AG08395 (cell line): ENCODE data around the gene HMGXB3.
A peak's percentile ranks its signal among the peaks of the same experiment; 100 is the strongest.
"Not testable (repeated sequence)": the region's sequence is repeated elsewhere in the genome, so short reads cannot be mapped to it uniquely, and the experiment has no call there.

Experiments used
- DNase-seq: peaks from one replicate; pipeline ENCODE4 v3.0.0; 2012; ENCODE audit warnings: mixed read lengths, low spot score

The HMGXB3 gene

DNA sequence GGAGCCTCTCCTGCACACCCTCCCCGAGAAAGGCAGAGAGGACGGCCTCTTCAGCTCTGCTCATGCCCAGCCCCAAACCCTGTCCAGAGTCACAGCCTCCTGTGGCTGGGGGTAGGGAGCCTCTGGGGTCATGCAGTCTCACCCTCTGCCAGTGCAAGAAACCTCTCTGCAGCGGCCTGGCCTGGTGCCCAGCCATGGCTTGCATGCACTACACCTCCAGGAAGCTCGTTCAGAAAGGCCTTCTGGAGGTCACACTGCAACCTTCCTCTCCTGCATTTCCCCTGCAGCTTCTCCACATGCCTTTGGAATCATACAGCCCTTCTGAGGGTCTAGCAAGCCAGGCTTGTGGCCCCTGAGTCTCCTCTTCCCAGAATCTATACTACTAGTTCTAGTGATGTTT lies 67.9 kb downstream of the HMGXB3 start:
- DNase-seq: no peak

- no peak for DNase-seq
Observed at GRCh38 chr5:150068961-150069645, 68.6 kb downstream of the HMGXB3 start.

- DNase-seq: no peak
Observed at GRCh38 chr5:150069672-150070627, 69.4 kb downstream of the HMGXB3 start.

GRCh38 chr5:150070821-150071220 lies 70.3 kb downstream of the HMGXB3 start:
- no peak for DNase-seq

DNA sequence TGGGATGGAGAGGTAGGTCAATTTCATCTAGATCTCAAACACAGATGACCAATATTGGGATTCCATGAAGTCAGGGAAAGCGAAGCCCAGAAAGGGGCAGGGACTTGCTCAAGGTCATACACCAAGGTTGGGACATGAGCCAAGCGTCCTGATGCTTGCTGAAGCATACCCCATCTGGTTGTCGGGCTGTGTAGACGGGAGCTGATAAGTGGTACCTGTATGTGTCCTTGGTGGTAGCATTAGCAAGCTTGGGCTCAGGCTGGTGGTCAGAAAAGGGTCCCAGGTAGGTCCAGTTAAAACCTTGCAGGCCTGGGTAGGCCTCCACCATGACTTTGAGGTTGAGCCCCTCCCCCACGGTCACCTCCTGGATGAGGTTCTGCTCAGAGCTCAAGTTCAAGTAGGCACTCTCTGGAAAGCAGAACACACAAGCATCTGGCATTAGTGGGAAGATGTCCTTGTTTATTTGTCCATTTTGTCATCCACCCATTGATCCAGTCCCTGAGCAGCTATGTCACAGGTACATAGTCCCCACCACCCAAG lies 72.6 kb downstream of the HMGXB3 start:
- DNase-seq: no peak

DNA sequence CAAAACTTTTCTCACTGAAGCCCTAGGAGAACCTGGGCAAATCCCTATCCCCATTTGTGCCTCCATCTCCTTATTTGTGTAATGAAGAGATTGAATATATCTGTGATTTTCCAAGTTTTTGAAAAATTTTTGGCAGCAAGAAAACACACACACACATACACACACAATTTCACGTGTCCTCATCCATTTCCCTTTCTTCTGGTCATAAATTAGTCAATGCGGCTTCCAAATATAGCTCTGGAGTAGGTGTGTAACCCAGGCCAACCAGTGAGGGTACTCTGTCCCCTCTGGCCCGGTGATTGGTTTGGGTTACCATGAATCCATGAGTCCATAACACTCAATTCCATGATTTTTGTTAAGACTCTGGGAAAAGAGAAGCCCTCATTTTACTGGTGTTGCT lies 73.1 kb downstream of the HMGXB3 start:
- no peak for DNase-seq

DNA sequence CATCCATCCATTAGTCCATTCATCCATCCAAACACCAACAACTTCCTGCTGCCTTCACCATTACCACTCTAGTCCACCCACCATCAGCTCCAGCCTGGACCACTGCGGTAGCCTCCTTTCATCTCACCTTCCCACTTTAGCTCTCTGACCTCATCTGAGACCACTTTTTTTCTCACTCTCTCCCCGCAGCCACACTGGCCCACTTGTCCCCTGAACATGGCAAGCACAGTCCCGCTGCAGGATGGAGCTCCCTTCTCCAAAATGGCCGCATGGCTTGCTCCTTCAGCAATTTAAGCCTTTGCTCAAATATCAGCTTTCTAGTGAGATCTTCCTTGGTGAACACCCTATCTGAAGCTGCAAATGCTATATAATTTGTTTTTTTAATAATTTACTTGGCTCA lies 74.7 kb downstream of the HMGXB3 start:
- DNase-seq: no peak

DNA sequence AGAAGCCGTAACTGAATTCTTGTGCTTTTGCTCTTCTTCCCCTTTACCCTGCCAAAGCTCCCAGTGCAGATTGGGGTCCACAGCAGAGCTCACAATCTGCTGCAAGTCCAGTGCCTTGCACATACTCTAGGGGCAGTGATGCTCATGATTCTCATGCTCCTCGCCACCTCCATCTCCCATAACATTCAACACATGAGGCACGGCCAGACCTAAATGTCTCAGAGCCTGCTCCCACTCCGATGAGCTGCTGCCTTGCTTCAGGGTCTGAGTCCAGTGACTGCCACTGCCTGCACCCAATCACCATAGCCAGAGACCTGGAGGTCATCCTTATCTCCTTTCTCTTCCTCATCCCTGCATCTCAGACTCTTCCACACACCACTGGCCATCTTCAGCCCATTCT lies 75.3 kb downstream of the HMGXB3 start:
- DNase-seq: no peak

- DNase-seq: no peak
Observed at GRCh38 chr5:150077060-150077459, 76.5 kb downstream of the HMGXB3 start.

- DNase-seq: no peak
Observed at GRCh38 chr5:150077996-150078801, 77.7 kb downstream of the HMGXB3 start.

- DNase-seq: peak; percentile 25
Observed at GRCh38 chr5:150078802-150079689, 78.5 kb downstream of the HMGXB3 start.

DNA sequence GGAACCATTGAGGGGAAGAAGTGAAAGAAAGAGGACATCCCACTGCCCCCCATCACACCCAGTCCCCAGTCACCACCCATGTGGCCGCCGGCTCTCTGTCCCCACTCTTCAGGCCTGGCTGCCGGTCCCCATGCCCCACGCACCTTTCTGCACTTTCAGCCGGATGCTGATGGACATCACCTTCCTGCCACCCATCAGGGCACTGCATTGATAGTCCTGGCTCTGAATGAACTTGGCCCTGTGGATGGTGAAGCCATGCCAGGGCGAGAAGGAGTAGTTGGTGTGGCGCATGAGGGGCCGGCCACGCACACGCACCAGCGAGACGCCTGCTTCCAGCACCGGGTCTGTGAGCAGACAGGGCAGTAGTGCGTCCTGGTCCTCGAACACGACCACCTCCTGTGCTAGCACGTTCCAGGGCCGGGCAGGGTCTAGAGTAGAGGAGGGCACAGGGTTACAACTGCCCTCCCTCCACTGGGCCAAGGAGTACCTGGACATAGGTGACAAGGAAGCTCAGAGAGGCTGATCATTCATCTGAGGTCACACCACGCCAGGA lies 79.4 kb downstream of the HMGXB3 start:
- no peak for DNase-seq

DNA sequence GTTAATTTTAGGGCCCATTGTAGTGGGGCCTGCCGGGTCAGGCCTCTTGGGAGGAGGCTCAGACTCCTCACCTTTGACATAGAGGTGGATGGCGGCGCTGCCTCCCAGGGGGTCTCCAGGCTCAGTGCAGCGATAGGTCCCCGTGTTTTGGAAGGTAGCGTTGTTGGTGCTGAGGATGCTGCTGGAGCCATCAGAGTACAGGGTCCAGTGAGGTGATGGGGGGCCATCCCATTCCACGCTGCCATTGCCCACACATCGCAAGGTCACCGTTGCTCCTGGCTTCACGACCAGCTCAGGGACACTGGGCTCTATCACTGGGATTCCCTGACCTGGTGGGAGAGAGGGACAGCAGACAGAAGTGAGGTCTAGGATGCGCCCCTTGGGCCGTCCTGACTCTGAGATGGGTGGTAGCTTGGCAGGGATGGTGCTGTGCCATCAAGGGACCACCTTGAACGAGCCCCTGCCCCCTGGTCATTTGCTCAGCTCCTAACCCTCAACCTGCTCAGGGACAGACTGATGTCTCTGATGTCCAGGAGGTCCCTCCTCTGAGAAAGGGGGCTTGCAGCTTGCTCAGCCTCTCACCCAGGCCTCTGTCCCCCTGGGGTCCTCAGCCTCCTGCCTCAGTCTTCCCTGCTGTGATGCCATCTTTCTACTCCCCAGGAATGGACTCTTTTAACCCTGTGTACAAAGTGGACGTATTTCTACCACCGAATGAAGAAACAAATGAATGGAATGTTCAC lies 80.3 kb downstream of the HMGXB3 start:
- DNase-seq: no peak

GRCh38 chr5:150081541-150082283 lies 81.2 kb downstream of the HMGXB3 start:
- no peak for DNase-seq

DNA sequence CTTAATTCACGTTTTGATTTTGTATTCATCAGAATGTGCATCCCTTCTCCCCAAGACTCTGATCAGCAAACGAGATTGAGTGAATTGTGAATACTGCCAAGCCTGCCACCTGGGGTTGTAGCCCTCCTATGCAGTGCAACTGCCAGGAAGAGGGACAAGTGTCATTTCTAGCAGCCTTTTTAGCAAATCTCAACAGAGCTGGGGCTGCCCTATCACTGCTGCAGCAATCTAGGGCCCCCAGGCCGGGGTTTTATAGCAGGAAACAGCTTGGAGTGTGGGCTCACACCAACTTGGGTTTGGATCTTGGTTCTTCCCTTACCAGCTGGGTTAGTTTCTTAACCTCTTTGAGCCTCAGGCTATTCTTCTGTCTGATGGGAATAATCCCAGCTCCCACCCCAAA lies 81.8 kb downstream of the HMGXB3 start:
- DNase-seq: no peak

DNA sequence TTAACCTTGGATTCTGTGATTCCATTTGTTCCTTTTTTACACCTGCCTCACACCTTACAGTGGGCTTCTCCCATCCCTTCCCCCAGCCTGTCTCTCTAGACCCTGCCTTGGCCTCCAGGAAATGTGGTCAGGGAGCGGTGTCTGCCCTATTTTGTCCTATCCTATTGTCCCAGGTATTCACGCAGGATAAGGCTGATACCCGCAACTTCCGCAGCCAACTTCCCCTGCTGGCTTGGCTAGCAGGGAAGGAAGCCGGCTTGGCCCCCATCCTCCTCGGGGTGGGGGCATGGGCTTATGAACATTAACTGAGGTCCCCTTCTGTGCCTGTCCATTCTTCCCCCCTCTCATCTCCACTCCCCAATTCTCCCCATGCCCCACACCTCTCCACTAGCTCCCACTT lies 82.3 kb downstream of the HMGXB3 start:
- no peak for DNase-seq

DNA sequence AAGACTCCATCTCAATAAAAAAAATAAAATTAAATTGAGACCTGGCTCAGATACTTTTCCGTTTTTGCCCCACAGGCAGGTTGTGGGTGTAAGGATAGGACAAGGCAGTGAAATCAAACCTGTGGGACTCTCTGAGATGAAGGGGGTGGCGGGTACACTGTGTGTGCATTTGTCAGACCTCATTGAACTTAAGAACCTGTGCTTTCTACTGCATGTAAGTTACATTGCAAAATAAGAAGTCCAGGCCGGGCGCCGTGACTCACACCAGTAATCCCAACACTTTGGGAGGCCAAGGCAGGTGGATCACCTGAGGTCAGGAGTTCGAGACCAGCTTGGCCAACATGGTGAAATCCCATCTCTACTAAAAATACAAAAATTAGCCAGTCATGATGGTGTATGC lies 84.2 kb downstream of the HMGXB3 start:
- not testable (repeated sequence) for DNase-seq

DNA sequence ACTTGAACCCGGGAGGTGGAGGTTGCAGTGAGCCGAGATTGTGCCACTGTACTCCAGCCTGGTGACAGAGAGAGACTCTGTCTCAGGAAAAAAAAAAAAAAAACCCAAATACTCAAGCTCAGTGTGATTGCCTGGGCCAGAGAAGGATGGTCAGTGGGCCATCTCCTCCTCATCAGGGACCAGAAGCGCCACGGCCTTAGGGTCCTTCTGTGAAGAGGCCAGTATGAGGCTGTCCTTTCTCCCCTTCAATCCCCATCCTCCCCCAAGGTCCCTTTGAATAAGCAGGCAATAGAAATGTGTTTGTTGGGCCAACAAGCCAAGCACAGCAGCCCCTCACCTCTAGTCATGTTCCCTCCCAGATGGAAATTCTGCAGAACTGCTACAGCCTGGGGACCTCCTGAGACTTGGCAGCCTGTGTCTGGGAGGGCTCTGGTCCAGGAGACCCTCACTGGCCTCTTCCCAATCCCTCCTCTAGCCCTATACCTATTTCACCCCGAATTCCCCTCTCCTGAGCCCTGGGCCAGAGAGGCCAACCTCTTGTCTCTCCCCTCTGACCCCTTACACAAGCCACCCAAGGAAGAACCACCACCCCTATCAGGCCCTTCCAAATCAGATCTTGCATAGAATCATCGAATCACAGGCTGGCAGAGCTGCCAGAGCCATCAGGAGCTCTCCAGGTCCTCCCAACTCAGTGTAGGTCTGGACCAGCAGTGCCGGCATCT lies 84.8 kb downstream of the HMGXB3 start:
- no peak for DNase-seq
